ENCODE data around the gene BAZ1B. TPM values are rescaled to one million over a fixed set of nuclear protein-coding genes. Genes with fewer than 3 reads are reported as not detected.

BAZ1B gene
- total RNA-seq, 3 donors from 2014 or later (not counting 1 experiment from before 2014, with no cell fraction given) = 50.1 to 61.9 (median 59.9) TPM

DNA sequence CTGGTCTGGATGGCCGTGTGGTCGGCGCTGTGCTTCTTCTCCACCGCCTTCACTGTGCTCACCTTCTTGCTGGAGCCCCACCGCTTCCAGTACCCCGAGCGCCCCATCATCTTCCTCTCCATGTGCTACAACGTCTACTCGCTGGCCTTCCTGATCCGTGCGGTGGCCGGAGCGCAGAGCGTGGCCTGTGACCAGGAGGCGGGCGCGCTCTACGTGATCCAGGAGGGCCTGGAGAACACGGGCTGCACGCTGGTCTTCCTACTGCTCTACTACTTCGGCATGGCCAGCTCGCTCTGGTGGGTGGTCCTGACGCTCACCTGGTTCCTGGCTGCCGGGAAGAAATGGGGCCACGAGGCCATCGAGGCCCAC is 87.4 kb downstream of the BAZ1B start:
- Histone ChIP-seq H3K27ac (ENCODE audit: low read length) (no peak overlapping the region), H3K27me3 (ENCODE audit: control insufficient read depth, insufficient read depth, low read length) (no peaks in the 10 kb centered on the region), H3K4me3 (ENCODE audit: low read length) (no peak overlapping the region), H3K4me1 (ENCODE audit: control insufficient read depth, insufficient read depth, low read length) (peaks cover 12% of the 10 kb centered on the region), H3K9me3 (ENCODE audit: control insufficient read depth, insufficient read depth, low read length) (no peaks in the 10 kb centered on the region), H3K36me3 (ENCODE audit: control insufficient read depth, insufficient read depth, low read length) (peaks cover 4% of the 10 kb centered on the region)
- Mint-ChIP-seq H3K4me3 (peak overlapping the region; percentile 77), H3K27ac (no peak overlapping the region), H3K27me3 (ENCODE audit: low read depth in 2 of 2) (no peaks in the 10 kb centered on the region), H3K9me3 (no peaks in the 10 kb centered on the region), H3K36me3 (no peaks in the 10 kb centered on the region), H3K4me1 (peaks cover 0 to 3% of the 10 kb centered on the region in 2 donors)
- intact Hi-C loops (cut with micrococcal nuclease) = no loop called here
- ATAC-seq (no peak), DNase-seq (no peak)
- TF ChIP-seq, protein P1, sequence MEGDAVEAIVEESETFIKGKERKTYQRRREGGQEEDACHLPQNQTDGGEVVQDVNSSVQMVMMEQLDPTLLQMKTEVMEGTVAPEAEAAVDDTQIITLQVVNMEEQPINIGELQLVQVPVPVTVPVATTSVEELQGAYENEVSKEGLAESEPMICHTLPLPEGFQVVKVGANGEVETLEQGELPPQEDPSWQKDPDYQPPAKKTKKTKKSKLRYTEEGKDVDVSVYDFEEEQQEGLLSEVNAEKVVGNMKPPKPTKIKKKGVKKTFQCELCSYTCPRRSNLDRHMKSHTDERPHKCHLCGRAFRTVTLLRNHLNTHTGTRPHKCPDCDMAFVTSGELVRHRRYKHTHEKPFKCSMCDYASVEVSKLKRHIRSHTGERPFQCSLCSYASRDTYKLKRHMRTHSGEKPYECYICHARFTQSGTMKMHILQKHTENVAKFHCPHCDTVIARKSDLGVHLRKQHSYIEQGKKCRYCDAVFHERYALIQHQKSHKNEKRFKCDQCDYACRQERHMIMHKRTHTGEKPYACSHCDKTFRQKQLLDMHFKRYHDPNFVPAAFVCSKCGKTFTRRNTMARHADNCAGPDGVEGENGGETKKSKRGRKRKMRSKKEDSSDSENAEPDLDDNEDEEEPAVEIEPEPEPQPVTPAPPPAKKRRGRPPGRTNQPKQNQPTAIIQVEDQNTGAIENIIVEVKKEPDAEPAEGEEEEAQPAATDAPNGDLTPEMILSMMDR (IDR thresholded peaks at IDR 0.05) = no peak
- 97% methylated on average over 26 of the region's 26 CpGs for WGBS (ENCODE audit: insufficient coverage)

DNA sequence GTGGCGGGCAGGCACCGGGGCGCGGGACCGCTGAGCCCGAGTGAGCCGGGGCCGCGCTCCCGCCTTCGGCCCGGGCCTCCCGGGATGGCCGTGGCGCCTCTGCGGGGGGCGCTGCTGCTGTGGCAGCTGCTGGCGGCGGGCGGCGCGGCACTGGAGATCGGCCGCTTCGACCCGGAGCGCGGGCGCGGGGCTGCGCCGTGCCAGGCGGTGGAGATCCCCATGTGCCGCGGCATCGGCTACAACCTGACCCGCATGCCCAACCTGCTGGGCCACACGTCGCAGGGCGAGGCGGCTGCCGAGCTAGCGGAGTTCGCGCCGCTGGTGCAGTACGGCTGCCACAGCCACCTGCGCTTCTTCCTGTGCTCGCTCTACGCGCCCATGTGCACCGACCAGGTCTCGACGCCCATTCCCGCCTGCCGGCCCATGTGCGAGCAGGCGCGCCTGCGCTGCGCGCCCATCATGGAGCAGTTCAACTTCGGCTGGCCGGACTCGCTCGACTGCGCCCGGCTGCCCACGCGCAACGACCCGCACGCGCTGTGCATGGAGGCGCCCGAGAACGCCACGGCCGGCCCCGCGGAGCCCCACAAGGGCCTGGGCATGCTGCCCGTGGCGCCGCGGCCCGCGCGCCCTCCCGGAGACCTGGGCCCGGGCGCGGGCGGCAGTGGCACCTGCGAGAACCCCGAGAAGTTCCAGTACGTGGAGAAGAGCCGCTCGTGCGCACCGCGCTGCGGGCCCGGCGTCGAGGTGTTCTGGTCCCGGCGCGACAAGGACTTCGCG is 88.0 kb downstream of the BAZ1B start:
- peaks cover 12% of the 10 kb centered on the region for H3K4me1 ChIP-seq (ENCODE audit: control insufficient read depth, insufficient read depth, low read length)
- ATAC-seq = peak; percentile 22 to 46 (median 38)
- TF ChIP-seq, protein P1 (IDR thresholded peaks at IDR 0.05) = no peak
- no peaks in the 10 kb centered on the region for H3K36me3 Mint-ChIP-seq
- H3K27ac Mint-ChIP-seq = no peak overlapping the region
- no peaks in the 10 kb centered on the region for H3K9me3 ChIP-seq (ENCODE audit: control insufficient read depth, insufficient read depth, low read length)
- peaks cover 2% of the 10 kb centered on the region for H3K36me3 ChIP-seq (ENCODE audit: control insufficient read depth, insufficient read depth, low read length)
- H3K4me3 Mint-ChIP-seq = peak overlapping the region; percentile 77
- H3K9me3 Mint-ChIP-seq = no peaks in the 10 kb centered on the region
- no peak overlapping the region for H3K27ac ChIP-seq (ENCODE audit: low read length)
- peak in 1 of 2 donors; percentile 57 for DNase-seq
- intact Hi-C loops (cut with micrococcal nuclease) = no loop called here
- H3K27me3 ChIP-seq (ENCODE audit: control insufficient read depth, insufficient read depth, low read length) = no peaks in the 10 kb centered on the region
- peaks cover 0 to 4% of the 10 kb centered on the region in 2 donors for H3K4me1 Mint-ChIP-seq
- 38% methylated on average over 110 of the region's 110 CpGs for WGBS (ENCODE audit: insufficient coverage)
- H3K27me3 Mint-ChIP-seq (ENCODE audit: low read depth in 2 of 2) = no peaks in the 10 kb centered on the region
- no peak overlapping the region for H3K4me3 ChIP-seq (ENCODE audit: low read length)

DNA sequence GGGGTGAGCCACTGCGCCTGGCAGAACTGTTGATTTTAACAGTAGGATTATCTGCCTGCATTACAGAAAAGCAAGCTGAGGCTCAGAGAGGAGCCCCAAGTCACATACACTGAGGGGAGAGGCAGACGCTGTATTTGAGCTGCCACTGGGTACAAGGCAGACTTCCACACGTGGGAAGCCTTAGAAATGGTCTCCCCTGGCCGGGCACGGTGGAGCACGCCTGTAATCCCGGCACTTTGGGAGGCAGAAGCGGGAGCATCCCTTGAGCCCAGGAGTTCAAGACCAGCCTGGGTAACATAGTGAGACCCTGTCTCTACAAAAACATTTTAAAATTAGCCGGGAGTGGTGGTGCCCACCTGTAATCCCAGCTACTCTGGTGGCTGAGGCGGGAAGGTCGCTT is 89.4 kb downstream of the BAZ1B start:
- TF ChIP-seq, protein P1 (IDR thresholded peaks at IDR 0.05) = no peak
- no peaks in the 10 kb centered on the region for H3K36me3 ChIP-seq (ENCODE audit: control insufficient read depth, insufficient read depth, low read length)
- Mint-ChIP-seq H3K9me3 (no peaks in the 10 kb centered on the region), H3K4me3 (peak overlapping the region; percentile 17), H3K4me1 (peaks cover 0 to 4% of the 10 kb centered on the region in 2 donors), H3K27me3 (ENCODE audit: low read depth in 2 of 2) (no peaks in the 10 kb centered on the region), H3K36me3 (no peaks in the 10 kb centered on the region), H3K27ac (no peak overlapping the region)
- WGBS (ENCODE audit: insufficient coverage) = 89% methylated on average over 11 of the region's 11 CpGs
- H3K27me3 ChIP-seq (ENCODE audit: control insufficient read depth, insufficient read depth, low read length) = no peaks in the 10 kb centered on the region
- no peaks in the 10 kb centered on the region for H3K9me3 ChIP-seq (ENCODE audit: control insufficient read depth, insufficient read depth, low read length)
- intact Hi-C loops (cut with micrococcal nuclease) = no loop called here
- no peak overlapping the region for H3K4me3 ChIP-seq (ENCODE audit: low read length)
- peaks cover 12% of the 10 kb centered on the region for H3K4me1 ChIP-seq (ENCODE audit: control insufficient read depth, insufficient read depth, low read length)
- DNase-seq (no peak), ATAC-seq (no peak)
- H3K27ac ChIP-seq (ENCODE audit: low read length) = no peak overlapping the region
